Effector CD4-positive, alpha-beta T cell (primary cell): ENCODE results near the gene C9orf78.
A peak's percentile ranks its signal among the peaks of the same experiment; 100 is the strongest.

ENCODE experiments used
- DNase-seq: peaks from one replicate; pipeline ENCODE4 v3.0.0-alpha.2; 2020

Gene C9orf78

GRCh38 chr9:129839324-129840023 lies 4.4 kb upstream of the C9orf78 start:
- DNase-seq = no peak

GRCh38 chr9:129838707-129839259 lies 3.7 kb upstream of the C9orf78 start:
- DNase-seq = no peak

GRCh38 chr9:129836311-129837007 lies 1.4 kb upstream of the C9orf78 start:
- DNase-seq = peak; percentile 29

- DNase-seq = no peak
These were observed 767 bp upstream of the C9orf78 start for GRCh38 chr9:129835860-129836223.

GRCh38 chr9:129834489-129835127 lies 467 bp downstream of the C9orf78 start:
- peak; percentile 32 for DNase-seq

- DNase-seq = no peak
These were observed 2.1 kb downstream of the C9orf78 start for GRCh38 chr9:129832982-129833381.

- DNase-seq = no peak
These were observed 6.1 kb downstream of the C9orf78 start for GRCh38 chr9:129828969-129829368.

- no peak for DNase-seq
These were observed 7.0 kb downstream of the C9orf78 start for GRCh38 chr9:129828051-129828450.

GRCh38 chr9:129826759-129827158 lies 8.3 kb downstream of the C9orf78 start:
- no peak for DNase-seq

GRCh38 chr9:129826344-129826743 lies 8.7 kb downstream of the C9orf78 start:
- DNase-seq = no peak

GRCh38 chr9:129823935-129824601 lies 11.0 kb downstream of the C9orf78 start, which contains the start of gene TOR1A:
TSS of gene TOR1A (minus strand) at chr9:129824136. CDS start at chr9:129824085, 51 bp downstream.
- DNase-seq = peak; percentile 88

GRCh38 chr9:129823542-129823934 lies 11.5 kb downstream of the C9orf78 start:
- DNase-seq = no peak

- peak; percentile 9 for DNase-seq
These were observed 12.1 kb downstream of the C9orf78 start for GRCh38 chr9:129822898-129823541.

- DNase-seq = no peak
These were observed 18.3 kb downstream of the C9orf78 start for GRCh38 chr9:129816501-129817435.

GRCh38 chr9:129815278-129815677 lies 19.8 kb downstream of the C9orf78 start:
- no peak for DNase-seq

- DNase-seq = no peak
These were observed 20.4 kb downstream of the C9orf78 start for GRCh38 chr9:129814432-129815223.

- no peak for DNase-seq
These were observed 21.4 kb downstream of the C9orf78 start for GRCh38 chr9:129813661-129814060.

- no peak for DNase-seq
These were observed 22.7 kb downstream of the C9orf78 start for GRCh38 chr9:129812385-129812784.

GRCh38 chr9:129811967-129812363 lies 23.1 kb downstream of the C9orf78 start:
- no peak for DNase-seq

GRCh38 chr9:129810788-129811187 lies 24.3 kb downstream of the C9orf78 start:
- no peak for DNase-seq
